H1 (cell line): ENCODE results near the gene TBX2. TPM values are rescaled to one million over a fixed set of nuclear protein-coding genes. Genes with fewer than 3 reads are reported as not detected.

Source experiments
- BACH1 ChIP-seq: IDR thresholded peaks from 2 replicates; pipeline ENCODE4 v1.6.1; 2012; ENCODE audit warnings: low read length, improper control_type of control experiment
- CHD7 ChIP-seq: fragments of 300-600 bp; sonication (generic); IDR thresholded peaks from 2 replicates; pipeline ENCODE4 v1.7.1; 2012; ENCODE audit warnings: low read length, moderate library complexity, mild to moderate bottlenecking, inconsistent platforms; ENCODE audit not compliant: insufficient replicate concordance
- KDM5A ChIP-seq: fragments of 200-600 bp; IDR thresholded peaks from 2 replicates; pipeline ENCODE4 v1.7.1; 2012; ENCODE audit warnings: mild to moderate bottlenecking, low read length, inconsistent platforms, mixed read lengths
- NRF1 ChIP-seq: IDR thresholded peaks from 2 replicates; pipeline ENCODE4 v1.6.1; 2011; ENCODE audit warnings: mild to moderate bottlenecking, low read depth, low read length, improper control_type of control experiment
- polyA plus RNA-seq, 7 experiments: library from polyadenylated mRNA; depleted of rRNA in 3 of 7; stranded (reverse) in 5 of 7; unstranded in 2 of 7; fragments of >200 nt in 5 of 7; fragments of 200-250 nt in 2 of 7; gene quantifications; 1 replicate in 5 of 7; 2 replicates in 1 of 7; 4 replicates in 1 of 7; pipeline versions ENCODE4 v1.2.1 to v1.2.3, GENCODE V29; 2011 to 2013; ENCODE audit warnings: missing spikeins in 2 of 7, mixed read lengths in 2 of 7
- total RNA-seq: library from RNA; stranded (reverse); fragmentation: NEBNext Ultra II Directional; extraction: Animal tissue kit (Norgen Biotek cat#: 25700); gene quantifications from 2 replicates; pipeline ENCODE4 v1.2.1, GENCODE V29; 2021

TBX2 gene
- total and polyA plus RNA-seq, 2 of the 8 experiments (the other 6 are each of a cell fraction or from before 2014, with no cell fraction given) = not detected

- no peak for TF ChIP-seq BACH1
- no peak for TF ChIP-seq NRF1
- no peak for TF ChIP-seq KDM5A
- TF ChIP-seq CHD7 = no peak
- TF ChIP-seq, all 59 proteins: peak for 0
Measured at GRCh38 chr17:61422869-61423268, 23.2 kb downstream of the TBX2 start (continued).
